Measurements from ENCODE around the gene RAB5B. TPM values are rescaled to one million over a fixed set of nuclear protein-coding genes. Genes with fewer than 3 reads are reported as not detected.
"Not testable (repeated sequence)": the region's sequence is repeated elsewhere in the genome, so short reads cannot be mapped to it uniquely, and the experiment has no call there.

RAB5B gene
- polyA plus RNA-seq, 1 donor from 2014 or later, result 54.7 TPM

GRCh38 chr12:55965240-55965639 is 8.6 kb upstream of the RAB5B start:
- H3K27ac Mint-ChIP-seq, result peak overlapping the region in 2 of 3 donors; percentile 16 to 60
- no peaks in the 10 kb centered on the region for H3K36me3 Mint-ChIP-seq

GRCh38 chr12:55965941-55966407 is 7.9 kb upstream of the RAB5B start, which contains the start of gene PMEL:
PMEL (minus strand) TSS chr12:55966042; CDS start chr12:55966011, 31 bp downstream.
- Mint-ChIP-seq H3K36me3 (no peaks in the 10 kb centered on the region), H3K4me1 (peaks cover 19 to 28% (median 22%) of the 10 kb centered on the region in 3 donors)

More at GRCh38 chr12:55965240-55965639, 8.6 kb upstream of the RAB5B start:
- Mint-ChIP-seq H3K4me3 (peak overlapping the region in 3 of 4 donors; percentile 76 to 97 (median 96)), H3K27me3 (no peaks in the 10 kb centered on the region), H3K9me3 (no peaks in the 10 kb centered on the region), H3K4me1 (peaks cover 19 to 28% (median 22%) of the 10 kb centered on the region in 3 donors)

GRCh38 chr12:55966408-55967281 is 7.2 kb upstream of the RAB5B start, which contains the start of gene CDK2:
CDK2 (plus strand) TSS chr12:55966830; CDS start chr12:55967009, 179 bp downstream.
- Mint-ChIP-seq H3K27me3 (no peaks in the 10 kb centered on the region), H3K27ac (peak within 1 kb of the TSS; percentile 60 to 97 (median 76)), H3K9me3 (no peaks in the 10 kb centered on the region), H3K36me3 (no peaks in the 10 kb centered on the region), H3K4me1 (peaks cover 19 to 28% (median 23%) of the 10 kb centered on the region in 3 donors), H3K4me3 (peak within 1 kb of the TSS; percentile 90 to 97 (median 96))

More at GRCh38 chr12:55965941-55966407, 7.9 kb upstream of the RAB5B start, which contains the start of gene PMEL:
- Mint-ChIP-seq H3K27ac (peak within 1 kb of the TSS; percentile 60 to 97 (median 76)), H3K4me3 (peak within 1 kb of the TSS; percentile 90 to 97 (median 96)), H3K9me3 (no peaks in the 10 kb centered on the region), H3K27me3 (no peaks in the 10 kb centered on the region)

GRCh38 chr12:55969356-55969755 is 4.5 kb upstream of the RAB5B start:
- H3K4me3 Mint-ChIP-seq, result peak overlapping the region in 1 of 4 donors; percentile 96
- no peaks in the 10 kb centered on the region for H3K27me3 Mint-ChIP-seq
- peak overlapping the region in 1 of 3 donors; percentile 31 for H3K27ac Mint-ChIP-seq
- no peaks in the 10 kb centered on the region for H3K9me3 Mint-ChIP-seq
- H3K36me3 Mint-ChIP-seq, result no peaks in the 10 kb centered on the region
- H3K4me1 Mint-ChIP-seq, result peaks cover 17 to 28% (median 26%) of the 10 kb centered on the region in 3 donors

GRCh38 chr12:55970775-55971174 is 3.1 kb upstream of the RAB5B start:
- peak overlapping the region in 2 of 4 donors; percentile 22 to 76 for H3K4me3 Mint-ChIP-seq
- no peak overlapping the region for H3K27ac Mint-ChIP-seq
- no peaks in the 10 kb centered on the region for H3K9me3 Mint-ChIP-seq
- H3K4me1 Mint-ChIP-seq, result peaks cover 13 to 24% (median 22%) of the 10 kb centered on the region in 3 donors
- H3K36me3 Mint-ChIP-seq, result no peaks in the 10 kb centered on the region
- H3K27me3 Mint-ChIP-seq, result no peaks in the 10 kb centered on the region

- Mint-ChIP-seq H3K4me3 (peak overlapping the region in 2 of 4 donors; percentile 26 to 50), H3K27ac (no peak overlapping the region), H3K36me3 (no peaks in the 10 kb centered on the region), H3K27me3 (no peaks in the 10 kb centered on the region), H3K4me1 (peaks cover 9 to 22% (median 12%) of the 10 kb centered on the region in 3 donors), H3K9me3 (no peaks in the 10 kb centered on the region)
Observed at GRCh38 chr12:55972042-55972441, 1.8 kb upstream of the RAB5B start.

GRCh38 chr12:55972456-55972855 is 1.4 kb upstream of the RAB5B start:
- H3K27ac Mint-ChIP-seq, result no peak overlapping the region
- no peaks in the 10 kb centered on the region for H3K27me3 Mint-ChIP-seq
- H3K4me1 Mint-ChIP-seq, result peaks cover 8 to 21% (median 11%) of the 10 kb centered on the region in 3 donors
- no peaks in the 10 kb centered on the region for H3K9me3 Mint-ChIP-seq
- H3K36me3 Mint-ChIP-seq, result no peaks in the 10 kb centered on the region
- H3K4me3 Mint-ChIP-seq, result peak overlapping the region in 2 of 4 donors; percentile 26 to 50

GRCh38 chr12:55972911-55973598 is 823 bp upstream of the RAB5B start:
- H3K27ac Mint-ChIP-seq, result no peak overlapping the region
- no peak overlapping the region for H3K4me3 Mint-ChIP-seq

GRCh38 chr12:55974308-55974730 is 441 bp downstream of the RAB5B start:
- Mint-ChIP-seq H3K9me3 (no peaks in the 10 kb centered on the region), H3K27ac (no peak overlapping the region), H3K4me1 (peaks cover 4 to 23% (median 5%) of the 10 kb centered on the region in 3 donors), H3K4me3 (no peak overlapping the region), H3K36me3 (no peaks in the 10 kb centered on the region), H3K27me3 (no peaks in the 10 kb centered on the region)

More at GRCh38 chr12:55972911-55973598, 823 bp upstream of the RAB5B start:
- Mint-ChIP-seq H3K27me3 (no peaks in the 10 kb centered on the region), H3K36me3 (no peaks in the 10 kb centered on the region), H3K4me1 (peaks cover 4 to 19% (median 5%) of the 10 kb centered on the region in 3 donors), H3K9me3 (no peaks in the 10 kb centered on the region)

- H3K4me1 Mint-ChIP-seq, result peaks cover 15 to 28% (median 19%) of the 10 kb centered on the region in 3 donors
- no peaks in the 10 kb centered on the region for H3K27me3 Mint-ChIP-seq
- H3K36me3 Mint-ChIP-seq, result peaks cover 1% of the 10 kb centered on the region
- peak overlapping the region in 1 of 4 donors; percentile 17 for H3K4me3 Mint-ChIP-seq
- no peak overlapping the region for H3K27ac Mint-ChIP-seq
- no peaks in the 10 kb centered on the region for H3K9me3 Mint-ChIP-seq
Observed at GRCh38 chr12:55978393-55978792, 4.5 kb downstream of the RAB5B start.

- Mint-ChIP-seq H3K27me3 (no peaks in the 10 kb centered on the region), H3K4me3 (peak overlapping the region in 1 of 4 donors; percentile 44), H3K4me1 (peaks cover 18 to 32% (median 21%) of the 10 kb centered on the region in 3 donors), H3K27ac (no peak overlapping the region), H3K9me3 (no peaks in the 10 kb centered on the region), H3K36me3 (peaks cover 1% of the 10 kb centered on the region)
Observed at GRCh38 chr12:55979069-55979468, 5.2 kb downstream of the RAB5B start.

- not testable (repeated sequence) for H3K27me3 Mint-ChIP-seq, H3K36me3 Mint-ChIP-seq, H3K9me3 Mint-ChIP-seq, H3K27ac Mint-ChIP-seq
- Mint-ChIP-seq H3K4me3 (peak overlapping the region in 1 of 4 donors; percentile 37), H3K4me1 (peaks cover 23 to 25% (median 24%) of the 10 kb centered on the region in 3 donors)
Observed at GRCh38 chr12:55981882-55982281, 8.0 kb downstream of the RAB5B start.

GRCh38 chr12:55982319-55982936 is 8.6 kb downstream of the RAB5B start:
- no peaks in the 10 kb centered on the region for H3K27me3 Mint-ChIP-seq
- H3K27ac Mint-ChIP-seq, result peak overlapping the region in 1 of 3 donors; percentile 50
- H3K36me3 Mint-ChIP-seq, result peaks cover 1% of the 10 kb centered on the region
- no peaks in the 10 kb centered on the region for H3K9me3 Mint-ChIP-seq
- peaks cover 22 to 25% (median 24%) of the 10 kb centered on the region in 3 donors for H3K4me1 Mint-ChIP-seq
- peak overlapping the region in 2 of 4 donors; percentile 51 to 58 for H3K4me3 Mint-ChIP-seq

- Mint-ChIP-seq H3K27me3 (no peaks in the 10 kb centered on the region), H3K4me1 (peaks cover 17 to 25% (median 24%) of the 10 kb centered on the region in 3 donors), H3K36me3 (peaks cover 1% of the 10 kb centered on the region), H3K27ac (peak overlapping the region; percentile 16 to 74 (median 59)), H3K9me3 (no peaks in the 10 kb centered on the region), H3K4me3 (peak overlapping the region in 3 of 4 donors; percentile 57 to 69 (median 63))
Observed at GRCh38 chr12:55983232-55983842, 9.5 kb downstream of the RAB5B start.
